ENCODE measurements around the gene GFRA3. TPM values are rescaled to one million over a fixed set of nuclear protein-coding genes. Genes with fewer than 3 reads are reported as not detected.

Gene GFRA3
- total RNA-seq, 1 donor = not detected

GRCh38 chr5:138245717-138246116 is 28.7 kb downstream of the GFRA3 start:
- no peak overlapping the region for H3K4me3 ChIP-seq (ENCODE audit: insufficient read depth, low read length)
- H4K20me1 ChIP-seq (ENCODE audit: insufficient read depth, low read length) = no peaks in the 10 kb centered on the region
- H3K9me3 ChIP-seq (ENCODE audit: low read depth, low read length) = no peaks in the 10 kb centered on the region
- H3K27me3 ChIP-seq (ENCODE audit: insufficient read depth, low read length) = peaks cover 33% of the 10 kb centered on the region
- H3K4me2 ChIP-seq (ENCODE audit: insufficient read depth, low read length) = no peak overlapping the region
- DNase-seq (ENCODE audit: insufficient read length, low spot score, missing footprints) = no peak
- H2AFZ ChIP-seq (ENCODE audit: low read length) = no peak overlapping the region
- TF ChIP-seq, protein P1, sequence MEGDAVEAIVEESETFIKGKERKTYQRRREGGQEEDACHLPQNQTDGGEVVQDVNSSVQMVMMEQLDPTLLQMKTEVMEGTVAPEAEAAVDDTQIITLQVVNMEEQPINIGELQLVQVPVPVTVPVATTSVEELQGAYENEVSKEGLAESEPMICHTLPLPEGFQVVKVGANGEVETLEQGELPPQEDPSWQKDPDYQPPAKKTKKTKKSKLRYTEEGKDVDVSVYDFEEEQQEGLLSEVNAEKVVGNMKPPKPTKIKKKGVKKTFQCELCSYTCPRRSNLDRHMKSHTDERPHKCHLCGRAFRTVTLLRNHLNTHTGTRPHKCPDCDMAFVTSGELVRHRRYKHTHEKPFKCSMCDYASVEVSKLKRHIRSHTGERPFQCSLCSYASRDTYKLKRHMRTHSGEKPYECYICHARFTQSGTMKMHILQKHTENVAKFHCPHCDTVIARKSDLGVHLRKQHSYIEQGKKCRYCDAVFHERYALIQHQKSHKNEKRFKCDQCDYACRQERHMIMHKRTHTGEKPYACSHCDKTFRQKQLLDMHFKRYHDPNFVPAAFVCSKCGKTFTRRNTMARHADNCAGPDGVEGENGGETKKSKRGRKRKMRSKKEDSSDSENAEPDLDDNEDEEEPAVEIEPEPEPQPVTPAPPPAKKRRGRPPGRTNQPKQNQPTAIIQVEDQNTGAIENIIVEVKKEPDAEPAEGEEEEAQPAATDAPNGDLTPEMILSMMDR (IDR thresholded peaks at IDR 0.05; ENCODE audit: extremely low read depth, low read depth, low read length) = no peak
- H3K79me2 ChIP-seq (ENCODE audit: insufficient read depth, low read length) = no peaks in the 10 kb centered on the region
- H3K36me3 ChIP-seq (ENCODE audit: insufficient read depth, low read length) = no peaks in the 10 kb centered on the region
- no peak overlapping the region for H3K27ac ChIP-seq (ENCODE audit: low read depth, low read length)
- peaks cover 3% of the 10 kb centered on the region for H3K4me1 ChIP-seq (ENCODE audit: insufficient read depth, low read length)

- Histone ChIP-seq H4K20me1 (ENCODE audit: insufficient read depth, low read length) (no peaks in the 10 kb centered on the region), H3K27ac (ENCODE audit: low read depth, low read length) (no peak overlapping the region), H3K4me3 (ENCODE audit: insufficient read depth, low read length) (no peak overlapping the region), H3K36me3 (ENCODE audit: insufficient read depth, low read length) (no peaks in the 10 kb centered on the region), H3K4me1 (ENCODE audit: insufficient read depth, low read length) (peaks cover 3% of the 10 kb centered on the region), H2AFZ (ENCODE audit: low read length) (no peak overlapping the region), H3K27me3 (ENCODE audit: insufficient read depth, low read length) (peaks cover 44% of the 10 kb centered on the region), H3K4me2 (ENCODE audit: insufficient read depth, low read length) (no peak overlapping the region), H3K9me3 (ENCODE audit: low read depth, low read length) (no peaks in the 10 kb centered on the region), H3K79me2 (ENCODE audit: insufficient read depth, low read length) (no peaks in the 10 kb centered on the region)
- DNase-seq (ENCODE audit: insufficient read length, low spot score, missing footprints) = no peak
- TF ChIP-seq, protein P1 (IDR thresholded peaks at IDR 0.05; ENCODE audit: extremely low read depth, low read depth, low read length) = no peak
Observed at GRCh38 chr5:138243794-138244193, 30.6 kb downstream of the GFRA3 start.

GRCh38 chr5:138241688-138242571 is 32.5 kb downstream of the GFRA3 start:
- peak; percentile 81 for DNase-seq (ENCODE audit: insufficient read length, low spot score, missing footprints)
- peak overlapping the region; percentile 68 for H3K4me3 ChIP-seq (ENCODE audit: insufficient read depth, low read length)
- H3K27ac ChIP-seq (ENCODE audit: low read depth, low read length) = no peak overlapping the region
- TF ChIP-seq, protein P1 (IDR thresholded peaks at IDR 0.05; ENCODE audit: extremely low read depth, low read depth, low read length) = no peak
- H2AFZ ChIP-seq (ENCODE audit: low read length) = peak overlapping the region; percentile 78
- H3K36me3 ChIP-seq (ENCODE audit: insufficient read depth, low read length) = no peaks in the 10 kb centered on the region
- H3K27me3 ChIP-seq (ENCODE audit: insufficient read depth, low read length) = peaks cover 44% of the 10 kb centered on the region
- H3K4me2 ChIP-seq (ENCODE audit: insufficient read depth, low read length) = peak overlapping the region; percentile 87
- peaks cover 3% of the 10 kb centered on the region for H3K4me1 ChIP-seq (ENCODE audit: insufficient read depth, low read length)
- no peaks in the 10 kb centered on the region for H4K20me1 ChIP-seq (ENCODE audit: insufficient read depth, low read length)
- H3K79me2 ChIP-seq (ENCODE audit: insufficient read depth, low read length) = no peaks in the 10 kb centered on the region
- H3K9me3 ChIP-seq (ENCODE audit: low read depth, low read length) = no peaks in the 10 kb centered on the region

GRCh38 chr5:138240650-138241385 is 33.6 kb downstream of the GFRA3 start:
- no peak overlapping the region for H2AFZ ChIP-seq (ENCODE audit: low read length)
- no peak overlapping the region for H3K27ac ChIP-seq (ENCODE audit: low read depth, low read length)
- H4K20me1 ChIP-seq (ENCODE audit: insufficient read depth, low read length) = no peaks in the 10 kb centered on the region
- no peak for DNase-seq (ENCODE audit: insufficient read length, low spot score, missing footprints)
- TF ChIP-seq, protein P1 (IDR thresholded peaks at IDR 0.05; ENCODE audit: extremely low read depth, low read depth, low read length) = no peak
- H3K9me3 ChIP-seq (ENCODE audit: low read depth, low read length) = no peaks in the 10 kb centered on the region
- peaks cover 44% of the 10 kb centered on the region for H3K27me3 ChIP-seq (ENCODE audit: insufficient read depth, low read length)
- no peak overlapping the region for H3K4me3 ChIP-seq (ENCODE audit: insufficient read depth, low read length)
- no peak overlapping the region for H3K4me2 ChIP-seq (ENCODE audit: insufficient read depth, low read length)
- no peaks in the 10 kb centered on the region for H3K36me3 ChIP-seq (ENCODE audit: insufficient read depth, low read length)
- no peaks in the 10 kb centered on the region for H3K79me2 ChIP-seq (ENCODE audit: insufficient read depth, low read length)
- H3K4me1 ChIP-seq (ENCODE audit: insufficient read depth, low read length) = peaks cover 3% of the 10 kb centered on the region

Data from osteoblast (primary cell).